ENCODE measurements around the gene ILKAP. TPM values are rescaled to one million over a fixed set of nuclear protein-coding genes. Genes with fewer than 3 reads are reported as not detected.

The ILKAP gene
- polyA plus RNA-seq, 1 of the 3 experiments (the other 2 are of a cell fraction), result 49.2 TPM

GRCh38 chr2:238247002-238247822 is 43.7 kb upstream of the ILKAP start:
- no peaks in the 10 kb centered on the region for H4K20me1 ChIP-seq (ENCODE audit: insufficient read depth)
- no peak overlapping the region for H2AFZ ChIP-seq (ENCODE audit: low read depth)
- ChIA-PET POLR2A (no interaction called here), CTCF (interaction anchor here (0.7 to 1.9 kb wide), 7 partner anchors 9 to 324 kb away, joined by 3 to 9 read pairs (median 4); no protein-coding TSS in a partner anchor)
- no peak overlapping the region for H3K9ac ChIP-seq
- no peaks in the 10 kb centered on the region for H3K9me2 ChIP-seq
- no peak for DNase-seq
- H3K79me2 ChIP-seq (ENCODE audit: insufficient read depth), result no peaks in the 10 kb centered on the region
- H3F3A ChIP-seq (replicated peaks; ENCODE audit: insufficient read depth), result no peaks in the 10 kb centered on the region
- peaks cover 0 to 2% of the 10 kb centered on the region in 2 experiments for H3K36me3 ChIP-seq (replicated peaks in 1 of 2; ENCODE audit: control insufficient read depth in 1 of 2, insufficient read depth in 2 of 2, low read length in 1 of 2)
- no peak overlapping the region for H3K27ac ChIP-seq (ENCODE audit: low read depth in 2 of 2, low read length in 1 of 2)
- no peaks in the 10 kb centered on the region for H3K9me3 ChIP-seq
- H3K27me3 ChIP-seq (ENCODE audit: insufficient read depth), result no peaks in the 10 kb centered on the region
- peaks cover 0 to 18% of the 10 kb centered on the region in 2 experiments; a peak in 1 of 4 replicates for H3K4me1 ChIP-seq (ENCODE audit: control insufficient read depth in 1 of 2, insufficient read depth in 2 of 2, low read depth in 1 of 2, low read length in 1 of 2)
- no peak for TF ChIP-seq TEAD4 (IDR thresholded peaks at IDR 0.05; ENCODE audit: borderline replicate concordance, insufficient read depth)
- no peak for TF ChIP-seq GABPA (IDR thresholded peaks at IDR 0.05; ENCODE audit: low read depth)
- TF ChIP-seq JUND (IDR thresholded peaks at IDR 0.05), result no peak
- TF ChIP-seq FOSL2 (IDR thresholded peaks at IDR 0.05; ENCODE audit: borderline replicate concordance, low read depth), result no peak
- no peak for TF ChIP-seq YY1 (IDR thresholded peaks at IDR 0.05; ENCODE audit: low read depth)
- no peak for TF ChIP-seq ZBTB33 (IDR thresholded peaks at IDR 0.05; ENCODE audit: borderline replicate concordance, low read depth)
- no peak for TF ChIP-seq MEF2A (IDR thresholded peaks at IDR 0.05; ENCODE audit: borderline replicate concordance, low read depth)
- no peak for TF ChIP-seq FOXM1 (IDR thresholded peaks at IDR 0.05; ENCODE audit: low read depth)
- no peak overlapping the region for H3K4me2 ChIP-seq
- no peak overlapping the region for H3K4me3 ChIP-seq (ENCODE audit: low read depth in 2 of 2, low read length in 1 of 2)
- 97% methylated on average over 13 of the region's 13 CpGs for WGBS (ENCODE audit: low lambda C conversion rate)

- Histone ChIP-seq H3K9ac (no peak overlapping the region), H3K4me1 (ENCODE audit: control insufficient read depth in 1 of 2, insufficient read depth in 2 of 2, low read depth in 1 of 2, low read length in 1 of 2) (peaks cover 0 to 20% of the 10 kb centered on the region in 2 experiments; a peak in 1 of 4 replicates), H3K27ac (ENCODE audit: low read depth in 2 of 2, low read length in 1 of 2) (no peak overlapping the region), H3K9me2 (no peaks in the 10 kb centered on the region), H3K36me3 (replicated peaks in 1 of 2; ENCODE audit: control insufficient read depth in 1 of 2, insufficient read depth in 2 of 2, low read length in 1 of 2) (no peaks in the 10 kb centered on the region), H2AFZ (ENCODE audit: low read depth) (no peak overlapping the region), H3K79me2 (ENCODE audit: insufficient read depth) (no peaks in the 10 kb centered on the region), H3F3A (replicated peaks; ENCODE audit: insufficient read depth) (peaks cover 3% of the 10 kb centered on the region), H4K20me1 (ENCODE audit: insufficient read depth) (no peaks in the 10 kb centered on the region), H3K27me3 (ENCODE audit: insufficient read depth) (no peaks in the 10 kb centered on the region; the same call in 1 of the 2 replicates), H3K4me2 (no peak overlapping the region), H3K4me3 (ENCODE audit: low read depth in 2 of 2, low read length in 1 of 2) (no peak overlapping the region), H3K9me3 (no peaks in the 10 kb centered on the region)
- whole genome bisulfite sequencing (ENCODE audit: low lambda C conversion rate), result 92% methylated on average over 5 of the region's 5 CpGs
- ChIA-PET CTCF (interaction anchor here (2.6 to 3.6 kb wide), 2 partner anchors 11 to 20 kb away, joined by 15 to 26 read pairs; no protein-coding TSS in a partner anchor), POLR2A (no interaction called here)
- no peak for DNase-seq
- TF ChIP-seq CHD2 (IDR thresholded peaks at IDR 0.05; ENCODE audit: low read length, partially characterized antibody), result no peak
Observed at GRCh38 chr2:238244151-238244550, 40.7 kb upstream of the ILKAP start.

Data from SK-N-SH (cell line).